ENCODE data around the gene ECI1.

GRCh38 chr16:2273484-2273883 lies 22.1 kb upstream of the ECI1 start:
- TF ChIP-seq POLR2A (IDR thresholded peaks at IDR 0.05; ENCODE audit: low read depth, low read length), result no peak
- no peak for TF ChIP-seq RAD21 (IDR thresholded peaks at IDR 0.05; ENCODE audit: low read length)
- no peak for TF ChIP-seq SMC3 (IDR thresholded peaks at IDR 0.05; ENCODE audit: low read depth, low read length)
- no peak for TF ChIP-seq CTCF (conservative IDR thresholded peaks at IDR 0.05; ENCODE audit: low read depth, low read length)
- TF ChIP-seq FOS (IDR thresholded peaks at IDR 0.05; ENCODE audit: low read depth, low read length), result no peak
- no peak for TF ChIP-seq MXI1 (IDR thresholded peaks at IDR 0.05; ENCODE audit: borderline replicate concordance, low read depth, low read length)
- TF ChIP-seq MAZ (IDR thresholded peaks at IDR 0.05; ENCODE audit: borderline replicate concordance, low read depth, low read length), result no peak
- no peak for TF ChIP-seq RCOR1 (IDR thresholded peaks at IDR 0.05; ENCODE audit: insufficient replicate concordance, low read length)
- TF ChIP-seq BHLHE40 (IDR thresholded peaks at IDR 0.05; ENCODE audit: low read depth, low read length), result no peak
- TF ChIP-seq USF2 (IDR thresholded peaks at IDR 0.05; ENCODE audit: low read depth, low read length), result no peak

Data from IMR-90 (cell line).